HG02763 (cell line): ENCODE measurements around the gene GNG2.

Experiments
- ATAC-seq: cut with Tn5 transposase; IDR thresholded peaks from one replicate; pipeline ENCODE4 v1.9.1; 2021; ENCODE audit warnings: mild to moderate bottlenecking, moderate library complexity; ENCODE audit not compliant: unreplicated experiment

GNG2 gene

DNA sequence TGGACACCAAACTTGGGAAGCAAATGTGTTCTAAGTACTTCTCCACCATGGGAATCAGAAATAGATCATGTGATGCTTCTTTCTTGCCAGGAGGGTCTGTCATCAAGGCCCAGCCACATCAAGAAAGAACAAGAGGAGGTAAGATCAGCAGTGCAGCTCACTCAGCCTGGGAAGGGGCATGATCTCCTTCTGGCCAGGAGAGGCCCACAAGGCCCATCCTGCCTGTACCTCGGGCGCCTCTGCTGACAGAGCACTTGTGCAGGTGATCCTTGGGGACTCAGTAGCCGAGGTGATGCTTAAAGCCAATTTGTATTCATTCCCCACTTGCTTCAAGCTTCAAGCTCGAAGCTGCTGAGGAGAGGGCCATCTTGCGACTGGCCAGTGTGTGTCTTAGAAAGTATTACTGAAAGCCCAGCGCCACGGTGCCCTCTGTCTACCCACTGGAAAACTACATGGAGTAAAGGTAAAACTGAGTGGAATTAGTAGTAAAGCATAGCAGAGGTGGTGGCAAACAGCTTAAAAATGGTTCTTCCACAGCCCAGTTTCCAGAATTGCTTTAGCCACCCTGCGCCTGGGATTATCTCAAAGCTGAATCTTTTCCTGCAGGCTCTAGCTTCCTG lies 155.1 kb downstream of the GNG2 start:
- no peak for ATAC-seq

DNA sequence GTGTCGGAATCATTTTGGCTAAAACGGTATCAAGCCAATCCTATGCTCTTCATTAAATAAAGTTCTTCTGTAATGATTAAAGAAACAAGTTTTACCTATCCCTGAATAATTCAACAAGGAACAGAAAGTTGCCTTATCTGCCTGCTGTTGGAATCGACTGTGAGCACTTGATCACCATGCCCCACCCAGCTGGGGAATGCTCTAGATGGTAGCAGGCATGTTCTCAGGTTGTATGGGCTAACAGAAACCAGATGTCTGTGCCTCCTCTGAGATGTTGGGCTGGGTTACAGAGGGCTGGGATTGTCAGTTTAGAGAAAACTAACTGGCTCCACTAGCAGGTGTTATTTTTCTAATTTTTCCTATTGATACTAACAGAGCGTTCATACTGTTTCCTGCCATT lies 157.8 kb downstream of the GNG2 start:
- no peak for ATAC-seq

DNA sequence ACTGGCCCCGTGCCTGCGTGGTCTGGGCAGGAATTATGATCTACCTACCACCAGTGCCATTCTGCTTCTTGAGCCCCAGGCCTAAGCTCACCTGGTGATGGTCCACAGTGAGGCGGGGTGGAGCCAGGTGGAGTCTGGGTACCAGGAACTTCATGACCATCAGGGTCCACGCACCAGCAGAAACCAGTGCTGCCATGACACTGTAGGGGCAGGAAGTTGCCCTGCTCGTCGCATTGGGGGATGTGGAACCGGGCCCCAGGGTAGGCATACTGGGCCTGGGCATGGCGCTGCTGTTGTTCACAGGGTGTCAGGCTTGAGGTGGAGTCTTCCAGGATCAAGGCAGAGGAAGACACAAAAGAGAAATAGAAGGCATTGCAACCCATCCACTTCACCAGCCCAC lies 158.6 kb downstream of the GNG2 start:
- no peak for ATAC-seq
